SU-DHL-6 (cell line): ENCODE data around the gene POLD4.

Source experiments
- CTCF ChIP-seq: fragments of 200-600 bp; sonication (generic); IDR thresholded peaks from one replicate; pipeline ENCODE4 v1.5.1; 2017; ENCODE audit warnings: antibody characterized with exemption, mild to moderate bottlenecking, low read length, moderate library complexity; ENCODE audit not compliant: insufficient read depth, poor library complexity, severe bottlenecking
- EZH2phosphoT487 ChIP-seq: fragments of 200-600 bp; sonication (generic), shearing (Covaris generic); conservative IDR thresholded peaks from 2 replicates; pipeline ENCODE4 v1.6.1; 2018; ENCODE audit warnings: mild to moderate bottlenecking, antibody characterized with exemption, low read length, moderate library complexity, mixed read lengths

GRCh38 chr11:67376873-67377808 is 23.8 kb upstream of the POLD4 start:
- TF ChIP-seq CTCF (no peak), EZH2phosphoT487 (no peak)
